ENCODE measurements around the gene ABTB2. TPM values are rescaled to one million over a fixed set of nuclear protein-coding genes. Genes with fewer than 3 reads are reported as not detected.

ABTB2 gene
- total and polyA plus RNA-seq, 9 of the 15 experiments (the other 6 are each of a cell fraction or from before 2014, with no cell fraction given), result 0.03 to 0.18 (median 0.12) TPM; not detected in 2

DNA sequence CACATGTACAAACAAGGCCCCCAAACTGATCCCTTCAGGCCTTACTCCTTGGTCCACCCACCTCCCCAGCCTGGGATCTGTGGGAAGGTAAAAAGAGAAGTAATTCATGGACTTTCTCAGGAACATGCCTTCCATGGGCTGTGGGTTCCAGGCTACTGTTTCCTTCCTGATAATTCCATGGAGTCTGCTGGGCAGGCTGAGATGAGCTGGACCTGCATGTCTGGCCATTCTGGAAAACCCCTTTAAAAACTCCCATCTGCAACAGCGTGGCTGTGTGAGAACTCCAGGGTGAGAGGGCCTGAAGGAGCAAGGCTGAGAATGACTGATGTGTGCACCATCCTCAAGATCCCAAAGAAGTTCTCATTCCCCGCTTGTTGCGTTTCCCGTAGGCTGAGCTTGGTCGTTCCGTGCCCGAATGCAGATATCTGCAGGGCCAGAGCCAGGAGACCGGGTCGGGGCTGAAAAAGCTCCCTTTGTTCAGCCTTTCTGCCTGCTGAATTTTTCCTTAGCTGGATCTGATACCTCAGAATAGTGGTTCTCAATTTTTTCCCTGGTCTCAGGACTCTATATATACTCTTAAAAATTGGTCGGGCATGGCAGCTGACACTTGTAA is 179.5 kb downstream of the ABTB2 start:
- ChIA-PET POLR2A (interaction anchor here (0.5 to 0.8 kb wide), 2 partner anchors 19 to 85 kb away, joined by 3 read pairs; no protein-coding TSS in a partner anchor), CTCF (ENCODE audit: low intra/inter-chr PET ratio) (interaction anchor here (0.8 to 1.0 kb wide), 2 partner anchors 178 to 182 kb away, joined by 3 read pairs; no protein-coding TSS in a partner anchor)
- Histone ChIP-seq H2AFZ (ENCODE audit: low read depth, low read length) (no peak overlapping the region), H3K27ac (ENCODE audit: extremely low read depth, low read depth, low read length) (no peak overlapping the region), H3K4me3 (no peak overlapping the region), H3K9ac (ENCODE audit: insufficient read depth in 1 of 2, low read depth in 2 of 2, low read length in 2 of 2) (no peak overlapping the region), H3K4me1 (replicated peaks in 1 of 2; ENCODE audit: control insufficient read depth in 2 of 2, insufficient read depth in 2 of 2, low read length in 2 of 2) (peaks cover 2 to 14% of the 10 kb centered on the region in 2 experiments; a peak in 3 of 5 replicates), H3K79me2 (ENCODE audit: control insufficient read depth, insufficient read depth, low read length) (no peaks in the 10 kb centered on the region), H3K36me3 (ENCODE audit: control insufficient read depth, insufficient read depth, low read length) (no peaks in the 10 kb centered on the region), H4K20me1 (replicated peaks; ENCODE audit: control insufficient read depth, insufficient read depth, low read length) (no peaks in the 10 kb centered on the region; the same call in 1 of the 2 replicates), H3K27me3 (ENCODE audit: control insufficient read depth in 2 of 2, insufficient read depth in 2 of 2, low read length in 2 of 2) (peaks cover 23 to 54% of the 10 kb centered on the region in 2 experiments; a peak in 4 of 5 replicates), H3K4me2 (ENCODE audit: insufficient read depth, low read length) (no peak overlapping the region), H3K9me3 (replicated peaks; ENCODE audit: control insufficient read depth, insufficient read depth, low read depth, low read length) (no peaks in the 10 kb centered on the region), H3K9me1 (ENCODE audit: control insufficient read depth, insufficient read depth, low read length) (no peaks in the 10 kb centered on the region)
- ATAC-seq, result no peak
- BruUV-seq (replicated peaks), result no TSS peak
- DNase-seq (ENCODE audit: extremely low read depth in 1 of 4, low spot score in 3 of 4), result no peak
- intact Hi-C loops (cut with micrococcal nuclease) (loop anchor here (10.0 kb wide), 3 partner anchors 344 to 716 kb away; no protein-coding TSS in a partner anchor), in situ Hi-C loops (cut with MboI) (loop anchor here (5.0 kb wide), 2 partner anchors 179 to 309 kb away; partner anchors contain the start of gene ABTB2)
- 3% methylated on average over 10 of the region's 10 CpGs for WGBS (ENCODE audit: insufficient coverage, low coverage, missing lambda C conversion rate)
- FAIRE-seq, result no peak
- no peak for TF ChIP-seq GTF2A2 (tag; IDR thresholded peaks at IDR 0.05)
- no peak for TF ChIP-seq CHD4 (IDR thresholded peaks at IDR 0.05; ENCODE audit: insufficient read depth, insufficient replicate concordance, low read depth, low read length, poor library complexity, severe bottlenecking)
- TF ChIP-seq, protein P1, sequence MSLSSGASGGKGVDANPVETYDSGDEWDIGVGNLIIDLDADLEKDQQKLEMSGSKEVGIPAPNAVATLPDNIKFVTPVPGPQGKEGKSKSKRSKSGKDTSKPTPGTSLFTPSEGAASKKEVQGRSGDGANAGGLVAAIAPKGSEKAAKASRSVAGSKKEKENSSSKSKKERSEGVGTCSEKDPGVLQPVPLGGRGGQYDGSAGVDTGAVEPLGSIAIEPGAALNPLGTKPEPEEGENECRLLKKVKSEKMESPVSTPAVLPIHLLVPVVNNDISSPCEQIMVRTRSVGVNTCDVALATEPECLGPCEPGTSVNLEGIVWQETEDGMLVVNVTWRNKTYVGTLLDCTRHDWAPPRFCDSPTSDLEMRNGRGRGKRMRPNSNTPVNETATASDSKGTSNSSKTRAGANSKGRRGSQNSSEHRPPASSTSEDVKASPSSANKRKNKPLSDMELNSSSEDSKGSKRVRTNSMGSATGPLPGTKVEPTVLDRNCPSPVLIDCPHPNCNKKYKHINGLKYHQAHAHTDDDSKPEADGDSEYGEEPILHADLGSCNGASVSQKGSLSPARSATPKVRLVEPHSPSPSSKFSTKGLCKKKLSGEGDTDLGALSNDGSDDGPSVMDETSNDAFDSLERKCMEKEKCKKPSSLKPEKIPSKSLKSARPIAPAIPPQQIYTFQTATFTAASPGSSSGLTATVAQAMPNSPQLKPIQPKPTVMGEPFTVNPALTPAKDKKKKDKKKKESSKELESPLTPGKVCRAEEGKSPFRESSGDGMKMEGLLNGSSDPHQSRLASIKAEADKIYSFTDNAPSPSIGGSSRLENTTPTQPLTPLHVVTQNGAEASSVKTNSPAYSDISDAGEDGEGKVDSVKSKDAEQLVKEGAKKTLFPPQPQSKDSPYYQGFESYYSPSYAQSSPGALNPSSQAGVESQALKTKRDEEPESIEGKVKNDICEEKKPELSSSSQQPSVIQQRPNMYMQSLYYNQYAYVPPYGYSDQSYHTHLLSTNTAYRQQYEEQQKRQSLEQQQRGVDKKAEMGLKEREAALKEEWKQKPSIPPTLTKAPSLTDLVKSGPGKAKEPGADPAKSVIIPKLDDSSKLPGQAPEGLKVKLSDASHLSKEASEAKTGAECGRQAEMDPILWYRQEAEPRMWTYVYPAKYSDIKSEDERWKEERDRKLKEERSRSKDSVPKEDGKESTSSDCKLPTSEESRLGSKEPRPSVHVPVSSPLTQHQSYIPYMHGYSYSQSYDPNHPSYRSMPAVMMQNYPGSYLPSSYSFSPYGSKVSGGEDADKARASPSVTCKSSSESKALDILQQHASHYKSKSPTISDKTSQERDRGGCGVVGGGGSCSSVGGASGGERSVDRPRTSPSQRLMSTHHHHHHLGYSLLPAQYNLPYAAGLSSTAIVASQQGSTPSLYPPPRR (CRISPR knock-in tag; IDR thresholded peaks at IDR 0.05; ENCODE audit: borderline replicate concordance), result no peak
- TF ChIP-seq ZNF583 (CRISPR knock-in tag; IDR thresholded peaks at IDR 0.05), result no peak
- no peak for TF ChIP-seq CBX8 (IDR thresholded peaks at IDR 0.05; ENCODE audit: borderline replicate concordance, extremely low read depth, low read depth, low read length, poor library complexity, severe bottlenecking)
- no peak for TF ChIP-seq MTA3 (IDR thresholded peaks at IDR 0.05; ENCODE audit: borderline replicate concordance)
- no peak for TF ChIP-seq FOXJ2 (tag; IDR thresholded peaks at IDR 0.05)
- TF ChIP-seq, protein P2, sequence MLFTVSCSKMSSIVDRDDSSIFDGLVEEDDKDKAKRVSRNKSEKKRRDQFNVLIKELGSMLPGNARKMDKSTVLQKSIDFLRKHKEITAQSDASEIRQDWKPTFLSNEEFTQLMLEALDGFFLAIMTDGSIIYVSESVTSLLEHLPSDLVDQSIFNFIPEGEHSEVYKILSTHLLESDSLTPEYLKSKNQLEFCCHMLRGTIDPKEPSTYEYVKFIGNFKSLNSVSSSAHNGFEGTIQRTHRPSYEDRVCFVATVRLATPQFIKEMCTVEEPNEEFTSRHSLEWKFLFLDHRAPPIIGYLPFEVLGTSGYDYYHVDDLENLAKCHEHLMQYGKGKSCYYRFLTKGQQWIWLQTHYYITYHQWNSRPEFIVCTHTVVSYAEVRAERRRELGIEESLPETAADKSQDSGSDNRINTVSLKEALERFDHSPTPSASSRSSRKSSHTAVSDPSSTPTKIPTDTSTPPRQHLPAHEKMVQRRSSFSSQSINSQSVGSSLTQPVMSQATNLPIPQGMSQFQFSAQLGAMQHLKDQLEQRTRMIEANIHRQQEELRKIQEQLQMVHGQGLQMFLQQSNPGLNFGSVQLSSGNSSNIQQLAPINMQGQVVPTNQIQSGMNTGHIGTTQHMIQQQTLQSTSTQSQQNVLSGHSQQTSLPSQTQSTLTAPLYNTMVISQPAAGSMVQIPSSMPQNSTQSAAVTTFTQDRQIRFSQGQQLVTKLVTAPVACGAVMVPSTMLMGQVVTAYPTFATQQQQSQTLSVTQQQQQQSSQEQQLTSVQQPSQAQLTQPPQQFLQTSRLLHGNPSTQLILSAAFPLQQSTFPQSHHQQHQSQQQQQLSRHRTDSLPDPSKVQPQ (CRISPR knock-in tag; IDR thresholded peaks at IDR 0.05; ENCODE audit: borderline replicate concordance), result no peak
- TF ChIP-seq, protein P3, sequence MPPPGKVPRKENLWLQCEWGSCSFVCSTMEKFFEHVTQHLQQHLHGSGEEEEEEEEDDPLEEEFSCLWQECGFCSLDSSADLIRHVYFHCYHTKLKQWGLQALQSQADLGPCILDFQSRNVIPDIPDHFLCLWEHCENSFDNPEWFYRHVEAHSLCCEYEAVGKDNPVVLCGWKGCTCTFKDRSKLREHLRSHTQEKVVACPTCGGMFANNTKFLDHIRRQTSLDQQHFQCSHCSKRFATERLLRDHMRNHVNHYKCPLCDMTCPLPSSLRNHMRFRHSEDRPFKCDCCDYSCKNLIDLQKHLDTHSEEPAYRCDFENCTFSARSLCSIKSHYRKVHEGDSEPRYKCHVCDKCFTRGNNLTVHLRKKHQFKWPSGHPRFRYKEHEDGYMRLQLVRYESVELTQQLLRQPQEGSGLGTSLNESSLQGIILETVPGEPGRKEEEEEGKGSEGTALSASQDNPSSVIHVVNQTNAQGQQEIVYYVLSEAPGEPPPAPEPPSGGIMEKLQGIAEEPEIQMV (tag; conservative IDR thresholded peaks at IDR 0.05; ENCODE audit: low read depth), result no peak

Measured in K562 (cell line).